HCT116 (cell line): ENCODE results near the gene OR10A5. TPM values are rescaled to one million over a fixed set of nuclear protein-coding genes. Genes with fewer than 3 reads are reported as not detected.
"Not testable (repeated sequence)": the region's sequence is repeated elsewhere in the genome, so short reads cannot be mapped to it uniquely, and the experiment has no call there.

Experiments
- ATAC-seq: fragments of 200-7000 bp; cut with Tn5 transposase; 2 replicates; pipeline ENCODE4 v1.9.1; 2020; ENCODE audit warnings: mild to moderate bottlenecking, moderate library complexity
- BruUV-seq: library from RNA; stranded (reverse); fragments of 400-500 nt; replicated peaks from 2 replicates; lab custom pipeline; 2021; lab: Mats Ljungman, UMichigan
- CTCF ChIA-PET: fragments of 300-600 bp; sonication (Branson Sonifier 250); formaldehyde crosslinking; loops from one replicate; lab custom pipeline; 2021; ENCODE audit warnings: antibody characterized with exemption; lab: Charles Lee
- POLR2A ChIA-PET: fragments of 300-600, 350-600 bp; sonication (Branson Sonifier 250); formaldehyde crosslinking; loops from one replicate; lab custom pipeline; 2021; ENCODE audit warnings: antibody characterized with exemption; lab: Charles Lee
- RAD21 ChIA-PET, 2 experiments: fragments of 300-600 bp; sonication (Branson Sonifier 250); formaldehyde crosslinking; loops; one replicate each; lab custom pipeline; 2023; ENCODE audit warnings: low total read pairs in 2 of 2; ENCODE audit not compliant: uncharacterized antibody in 2 of 2, unreplicated experiment in 2 of 2, low non-redundant PET in 1 of 2; lab: Charles Lee
- DNase-seq: peaks from one replicate; pipeline ENCODE4 v3.0.0-alpha.2; 2010; ENCODE audit warnings: low read depth, low spot score
- H2AFZ ChIP-seq: fragments of 200-600 bp; shearing (Covaris generic), sonication (generic); 2 replicates; pipeline ENCODE4 v1.6.1; 2017; ENCODE audit warnings: low read depth, mixed run types, mixed read lengths, antibody characterized with exemption, low read length; ENCODE audit not compliant: poor library complexity, severe bottlenecking
- H3K27ac ChIP-seq: 2 replicates; pipeline ENCODE4 v1.5.1; 2012; ENCODE audit warnings: low read depth, low read length
- H3K27me3 ChIP-seq: fragments of 200-600 bp; sonication (generic); 2 replicates; pipeline ENCODE4 v1.6.1; 2016; ENCODE audit warnings: mixed run types, low read length, mixed read lengths; ENCODE audit not compliant: insufficient read depth
- H3K36me3 ChIP-seq, 2 experiments: fragments of 200-500 bp in 1 of 2; fragments of 200-600 bp in 1 of 2; sonication (Bioruptor generic) in 1 of 2; sonication (generic) in 1 of 2; 2 replicates each; pipeline versions ENCODE4 v1.5.1 to v1.6.1; 2014 to 2016; ENCODE audit warnings: low read length in 2 of 2, inconsistent platforms in 1 of 2, mixed read lengths in 1 of 2, mixed run types in 1 of 2; ENCODE audit not compliant: insufficient read depth in 2 of 2, control insufficient read depth in 1 of 2
- H3K4me1 ChIP-seq, 2 experiments: fragments of 200-600 bp in 1 of 2; sonication (generic) in 1 of 2; 2 replicates each; pipeline versions ENCODE4 v1.5.1 to v1.6.1; 2012 to 2017; ENCODE audit warnings: low read length in 2 of 2, inconsistent platforms in 1 of 2, mild to moderate bottlenecking in 1 of 2, mixed read lengths in 1 of 2, mixed run types in 1 of 2, moderate library complexity in 1 of 2; ENCODE audit not compliant: insufficient read depth in 2 of 2, control insufficient read depth in 1 of 2
- H3K4me2 ChIP-seq: fragments of 200-600 bp; sonication (generic); 2 replicates; pipeline ENCODE4 v1.6.1; 2017; ENCODE audit warnings: mixed run types, low read length, mixed read lengths
- H3K4me3 ChIP-seq, 2 experiments: fragments of 200-600 bp in 1 of 2; sonication (generic) in 1 of 2; replicated peaks in 1 of 2; 2 replicates each; pipeline ENCODE4 v1.5.1; 2011 to 2016; ENCODE audit warnings: low read length in 2 of 2, control low read depth in 1 of 2, low read depth in 1 of 2, mild to moderate bottlenecking in 1 of 2, mixed read lengths in 1 of 2, mixed run types in 1 of 2
- H3K79me2 ChIP-seq: fragments of 200-600 bp; sonication (generic); 2 replicates; pipeline ENCODE4 v1.6.1; 2017; ENCODE audit warnings: mild to moderate bottlenecking, mixed run types, low read length, moderate library complexity, mixed read lengths; ENCODE audit not compliant: insufficient read depth
- H3K9ac ChIP-seq: fragments of 200-600 bp; sonication (generic); 2 replicates; pipeline ENCODE4 v1.6.1; 2016; ENCODE audit warnings: low read length, mixed read lengths
- H3K9me2 ChIP-seq: fragments of 200-600 bp; sonication (generic), shearing (Covaris generic); 2 replicates; pipeline ENCODE4 v1.6.1; 2017; ENCODE audit warnings: mixed run types, mild to moderate bottlenecking, moderate library complexity; ENCODE audit not compliant: insufficient read depth
- H3K9me3 ChIP-seq, 2 experiments: fragments of 200-500 bp in 1 of 2; fragments of 200-600 bp in 1 of 2; sonication (Bioruptor generic) in 1 of 2; sonication (generic) in 1 of 2; 2 replicates each; pipeline ENCODE4 v1.6.1; 2014 to 2017; ENCODE audit warnings: low read length in 2 of 2, mixed read lengths in 2 of 2, inconsistent platforms in 1 of 2, low read depth in 1 of 2, mild to moderate bottlenecking in 1 of 2, mixed run types in 1 of 2, moderate library complexity in 1 of 2; ENCODE audit not compliant: control insufficient read depth in 1 of 2, insufficient read depth in 1 of 2
- H4K20me1 ChIP-seq: fragments of 200-600 bp; sonication (generic), shearing (Covaris generic); 2 replicates; pipeline ENCODE4 v1.6.1; 2017; ENCODE audit warnings: mixed run types, mild to moderate bottlenecking, moderate library complexity; ENCODE audit not compliant: insufficient read depth
- ATF3 ChIP-seq: IDR thresholded peaks from 2 replicates; pipeline ENCODE4 v1.6.1; 2012
- CEBPB ChIP-seq: IDR thresholded peaks from 2 replicates; pipeline ENCODE4 v1.6.1; 2012; ENCODE audit warnings: low read depth
- EGR1 ChIP-seq: IDR thresholded peaks from 2 replicates; pipeline ENCODE4 v1.6.1; 2012; ENCODE audit warnings: low read depth
- EZH2phosphoT487 ChIP-seq: fragments of 200-600 bp; IDR thresholded peaks from 2 replicates; pipeline ENCODE4 v1.6.1; 2018; ENCODE audit warnings: antibody characterized with exemption, borderline replicate concordance
- POLR2AphosphoS5 ChIP-seq: IDR thresholded peaks from 2 replicates; pipeline ENCODE4 v1.6.1; 2011; ENCODE audit warnings: mild to moderate bottlenecking, low read depth, low read length, moderate library complexity
- RAD21 ChIP-seq: IDR thresholded peaks from 2 replicates; pipeline ENCODE4 v1.6.1; 2012; ENCODE audit warnings: low read depth, mild to moderate bottlenecking
- SIN3A ChIP-seq: IDR thresholded peaks from 2 replicates; pipeline ENCODE4 v1.6.1; 2012; ENCODE audit warnings: low read depth
- YY1 ChIP-seq: IDR thresholded peaks from 2 replicates; pipeline ENCODE4 v1.6.1; 2011; ENCODE audit warnings: low read length, low read depth, moderate library complexity, mild to moderate bottlenecking; ENCODE audit not compliant: insufficient replicate concordance; ENCODE audit errors: extremely low read depth
- ZNF274 ChIP-seq: fragments of 200-500 bp; sonication (Bioruptor generic); IDR thresholded peaks from 2 replicates; pipeline ENCODE4 v1.6.1; 2014; ENCODE audit warnings: mild to moderate bottlenecking, low read depth, low read length, inconsistent platforms
- intact Hi-C: fragments of 100-400 bp; cut with micrococcal nuclease; formaldehyde crosslinking; loops from 2 replicates; pipeline ENCODE4 v1.10.0; 2022
- total RNA-seq: library from RNA; stranded (reverse); gene quantifications from one replicate; pipeline ENCODE4 v1.2.1, GENCODE V29; 2021; ENCODE audit not compliant: unreplicated experiment
- TF ChIP-seq, protein P1 (sequence below): IDR thresholded peaks from 2 replicates; pipeline ENCODE4 v1.6.1; 2011; ENCODE audit warnings: mild to moderate bottlenecking, low read length, moderate library complexity; ENCODE audit not compliant: insufficient replicate concordance; ENCODE audit errors: extremely low read depth

OR10A5 gene
- total RNA-seq, 1 experiment from 2014 or later = not detected

DNA sequence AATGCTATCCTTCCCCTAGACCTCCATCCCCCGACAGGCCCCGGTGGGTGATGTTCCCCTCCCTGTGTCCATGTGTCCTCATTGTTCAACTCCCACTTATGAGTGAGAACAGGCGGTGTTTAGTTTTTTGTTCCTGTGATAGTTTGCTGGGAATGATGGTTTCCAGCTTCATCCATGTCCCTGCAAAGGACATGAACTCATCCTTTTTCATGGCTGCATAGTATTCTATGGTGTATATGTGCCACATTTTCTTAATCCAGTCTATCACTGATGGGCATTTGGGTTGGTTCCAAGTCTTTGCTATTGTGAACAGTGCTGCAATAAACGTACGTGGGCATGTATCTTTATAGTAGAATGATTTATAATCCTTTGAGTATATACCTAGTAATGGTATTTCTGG is 42.2 kb downstream of the OR10A5 start:
- POLR2A ChIA-PET, H2AFZ ChIP-seq, H3K9me2 ChIP-seq, H3K4me2 ChIP-seq, H3K79me2 ChIP-seq, RAD21 ChIA-PET, H3K9me3 ChIP-seq, DNase-seq, CTCF ChIA-PET, H3K4me3 ChIP-seq, intact Hi-C loops, ATAC-seq, H3K36me3 ChIP-seq, H4K20me1 ChIP-seq, H3K4me1 ChIP-seq, H3K27ac ChIP-seq, H3K9ac ChIP-seq, BruUV-seq: not testable (repeated sequence)
- H3K27me3 ChIP-seq = peaks cover 44% of the 10 kb centered on the region

DNA sequence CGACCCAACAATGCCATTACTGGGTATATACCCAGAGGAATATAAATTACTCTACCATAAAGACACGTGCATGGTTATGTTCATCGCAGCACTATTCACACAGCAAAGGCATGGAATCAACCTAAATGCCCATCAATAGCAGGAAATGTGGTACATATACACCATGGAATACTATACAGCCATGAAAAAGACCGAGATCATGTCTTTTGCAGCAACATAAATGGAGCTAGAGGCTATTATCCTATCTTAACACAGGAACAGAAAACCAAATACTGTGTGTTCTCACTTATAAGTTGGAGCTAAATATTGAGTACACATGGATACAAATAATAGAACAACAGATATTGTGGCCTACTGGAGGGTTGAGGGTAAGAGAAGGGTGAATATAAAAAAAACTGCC is 43.3 kb downstream of the OR10A5 start:
- CTCF ChIA-PET = no interaction called here
- intact Hi-C loops = no loop called here

More for the DNA sequence above, 43.3 kb downstream of the OR10A5 start:
- H3K9me2 ChIP-seq = no peaks in the 10 kb centered on the region
- no peak overlapping the region for H3K27ac ChIP-seq
- TF ChIP-seq EZH2phosphoT487 = no peak
- TF ChIP-seq SIN3A = no peak
- no peak for TF ChIP-seq ATF3
- no peak for TF ChIP-seq POLR2AphosphoS5
- TF ChIP-seq EGR1 = no peak
- TF ChIP-seq, protein P1, sequence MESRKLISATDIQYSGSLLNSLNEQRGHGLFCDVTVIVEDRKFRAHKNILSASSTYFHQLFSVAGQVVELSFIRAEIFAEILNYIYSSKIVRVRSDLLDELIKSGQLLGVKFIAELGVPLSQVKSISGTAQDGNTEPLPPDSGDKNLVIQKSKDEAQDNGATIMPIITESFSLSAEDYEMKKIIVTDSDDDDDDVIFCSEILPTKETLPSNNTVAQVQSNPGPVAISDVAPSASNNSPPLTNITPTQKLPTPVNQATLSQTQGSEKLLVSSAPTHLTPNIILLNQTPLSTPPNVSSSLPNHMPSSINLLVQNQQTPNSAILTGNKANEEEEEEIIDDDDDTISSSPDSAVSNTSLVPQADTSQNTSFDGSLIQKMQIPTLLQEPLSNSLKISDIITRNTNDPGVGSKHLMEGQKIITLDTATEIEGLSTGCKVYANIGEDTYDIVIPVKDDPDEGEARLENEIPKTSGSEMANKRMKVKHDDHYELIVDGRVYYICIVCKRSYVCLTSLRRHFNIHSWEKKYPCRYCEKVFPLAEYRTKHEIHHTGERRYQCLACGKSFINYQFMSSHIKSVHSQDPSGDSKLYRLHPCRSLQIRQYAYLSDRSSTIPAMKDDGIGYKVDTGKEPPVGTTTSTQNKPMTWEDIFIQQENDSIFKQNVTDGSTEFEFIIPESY = no peak
- TF ChIP-seq YY1 = no peak
- no peak for TF ChIP-seq RAD21
- TF ChIP-seq CEBPB = no peak
- TF ChIP-seq ZNF274 = no peak
- H2AFZ ChIP-seq = no peak overlapping the region
- H3K36me3 ChIP-seq = no peaks in the 10 kb centered on the region
- RAD21 ChIA-PET = no interaction called here
- no peaks in the 10 kb centered on the region for H4K20me1 ChIP-seq
- peaks cover 38% of the 10 kb centered on the region for H3K27me3 ChIP-seq
- no peak for ATAC-seq
- no peak overlapping the region for H3K9ac ChIP-seq
- POLR2A ChIA-PET = no interaction called here
- no peaks in the 10 kb centered on the region for H3K4me1 ChIP-seq
- H3K9me3 ChIP-seq = no peaks in the 10 kb centered on the region
- no peak for DNase-seq
- H3K4me3 ChIP-seq = no peak overlapping the region
- H3K4me2 ChIP-seq = no peak overlapping the region
- no peaks in the 10 kb centered on the region for H3K79me2 ChIP-seq
- no TSS peak for BruUV-seq
